HFFc6 (cell line): Measurements from ENCODE around the gene TTC23. TPM values are rescaled to one million over a fixed set of nuclear protein-coding genes. Genes with fewer than 3 reads are reported as not detected.

Source experiments
- DNase-seq: peaks from one replicate; pipeline ENCODE4 v3.0.0-alpha.2; 2018
- H3K27ac Mint-ChIP-seq: 2 replicates; pipeline ENCODE4 v1.8.0; 2020; ENCODE audit warnings: mild to moderate bottlenecking, mixed read lengths
- H3K27me3 Mint-ChIP-seq: 2 replicates; pipeline ENCODE4 v1.8.0; 2021; ENCODE audit warnings: mild to moderate bottlenecking, moderate library complexity, mixed read lengths; ENCODE audit not compliant: insufficient read depth
- H3K36me3 Mint-ChIP-seq: 2 replicates; pipeline ENCODE4 v1.8.0; 2021; ENCODE audit warnings: low read depth, mixed read lengths
- H3K4me1 Mint-ChIP-seq: 2 replicates; pipeline ENCODE4 v1.8.0; 2020; ENCODE audit warnings: low read depth, mixed read lengths
- H3K4me3 Mint-ChIP-seq: 2 replicates; pipeline ENCODE4 v1.8.0; 2020; ENCODE audit warnings: mild to moderate bottlenecking, moderate library complexity, mixed read lengths
- H3K9me3 Mint-ChIP-seq: 2 replicates; pipeline ENCODE4 v1.8.0; 2020; ENCODE audit warnings: mild to moderate bottlenecking, mixed read lengths
- total RNA-seq, 6 experiments: library from RNA; stranded (reverse); fragmentation: NEBNext Ultra II Directional; extraction: Animal tissue kit (Norgen Biotek cat#: 25700); gene quantifications; 2 replicates in 1 of 6; 3 replicates in 5 of 6; pipeline ENCODE4 v1.2.3, GENCODE V29; 2021
- TF ChIP-seq, protein P1 (sequence below): fragments of 200-600 bp; sonication (generic); IDR thresholded peaks from 2 replicates; pipeline ENCODE4 v1.5.0; 2021; ENCODE audit warnings: antibody characterized with exemption, mild to moderate bottlenecking

Gene TTC23
- total RNA-seq, 6 experiments from 2014 or later: 11.9 to 17.4 (median 15.0) TPM

GRCh38 chr15:99137111-99137546, 112.3 kb downstream of the TTC23 start:
- no peak overlapping the region for H3K27ac Mint-ChIP-seq

DNA sequence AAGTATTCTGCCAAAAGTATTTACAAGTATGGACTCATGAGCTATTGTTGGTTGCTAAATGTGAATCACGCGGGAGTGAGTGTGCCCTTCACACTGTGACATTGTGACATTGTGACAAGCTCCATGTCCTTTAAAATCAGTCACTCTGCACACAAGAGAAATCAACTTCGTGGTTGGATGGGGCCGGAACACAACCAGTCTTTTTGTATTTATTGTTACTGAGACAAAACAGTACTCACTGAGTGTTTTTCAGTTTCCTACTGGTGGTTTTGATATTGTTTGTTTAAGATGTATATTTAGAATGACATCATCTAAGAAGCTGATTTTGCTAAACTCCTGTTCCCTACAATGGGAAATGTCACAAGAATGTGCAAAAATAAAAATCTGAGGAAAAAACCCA, 114.2 kb downstream of the TTC23 start:
- H3K4me1 Mint-ChIP-seq: peaks cover 16% of the 10 kb centered on the region
- TF ChIP-seq, protein P1, sequence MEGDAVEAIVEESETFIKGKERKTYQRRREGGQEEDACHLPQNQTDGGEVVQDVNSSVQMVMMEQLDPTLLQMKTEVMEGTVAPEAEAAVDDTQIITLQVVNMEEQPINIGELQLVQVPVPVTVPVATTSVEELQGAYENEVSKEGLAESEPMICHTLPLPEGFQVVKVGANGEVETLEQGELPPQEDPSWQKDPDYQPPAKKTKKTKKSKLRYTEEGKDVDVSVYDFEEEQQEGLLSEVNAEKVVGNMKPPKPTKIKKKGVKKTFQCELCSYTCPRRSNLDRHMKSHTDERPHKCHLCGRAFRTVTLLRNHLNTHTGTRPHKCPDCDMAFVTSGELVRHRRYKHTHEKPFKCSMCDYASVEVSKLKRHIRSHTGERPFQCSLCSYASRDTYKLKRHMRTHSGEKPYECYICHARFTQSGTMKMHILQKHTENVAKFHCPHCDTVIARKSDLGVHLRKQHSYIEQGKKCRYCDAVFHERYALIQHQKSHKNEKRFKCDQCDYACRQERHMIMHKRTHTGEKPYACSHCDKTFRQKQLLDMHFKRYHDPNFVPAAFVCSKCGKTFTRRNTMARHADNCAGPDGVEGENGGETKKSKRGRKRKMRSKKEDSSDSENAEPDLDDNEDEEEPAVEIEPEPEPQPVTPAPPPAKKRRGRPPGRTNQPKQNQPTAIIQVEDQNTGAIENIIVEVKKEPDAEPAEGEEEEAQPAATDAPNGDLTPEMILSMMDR: no peak
- no peaks in the 10 kb centered on the region for H3K9me3 Mint-ChIP-seq
- DNase-seq: no peak
- no peak overlapping the region for H3K4me3 Mint-ChIP-seq
- H3K27ac Mint-ChIP-seq: no peak overlapping the region
- no peaks in the 10 kb centered on the region; the same call in 1 of the 2 replicates for H3K27me3 Mint-ChIP-seq
- H3K36me3 Mint-ChIP-seq: peaks cover 12% of the 10 kb centered on the region

More at GRCh38 chr15:99137111-99137546, 112.3 kb downstream of the TTC23 start:
- Mint-ChIP-seq H3K4me3 (no peak overlapping the region), H3K36me3 (peaks cover 6% of the 10 kb centered on the region; the same call in 1 of the 2 replicates), H3K9me3 (no peaks in the 10 kb centered on the region), H3K4me1 (peaks cover 16% of the 10 kb centered on the region), H3K27me3 (no peaks in the 10 kb centered on the region)
- DNase-seq: no peak
- TF ChIP-seq, protein P1: no peak

DNA sequence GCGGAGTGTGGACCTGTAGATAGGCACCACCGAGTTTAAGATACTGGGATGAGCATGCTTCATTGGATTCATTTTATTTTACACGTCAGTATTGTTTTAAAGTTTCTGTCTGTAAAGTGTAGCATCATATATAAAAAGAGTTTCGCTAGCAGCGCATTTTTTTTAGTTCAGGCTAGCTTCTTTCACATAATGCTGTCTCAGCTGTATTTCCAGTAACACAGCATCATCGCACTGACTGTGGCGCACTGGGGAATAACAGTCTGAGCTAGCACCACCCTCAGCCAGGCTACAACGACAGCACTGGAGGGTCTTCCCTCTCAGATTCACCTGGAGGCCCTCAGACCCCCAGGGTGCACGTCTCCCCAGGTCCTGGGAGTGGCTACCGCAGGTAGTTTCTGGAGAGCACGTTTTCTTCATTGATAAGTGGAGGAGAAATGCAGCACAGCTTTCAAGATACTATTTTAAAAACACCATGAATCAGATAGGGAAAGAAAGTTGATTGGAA, 115.0 kb downstream of the TTC23 start:
- H3K36me3 Mint-ChIP-seq: peaks cover 19% of the 10 kb centered on the region
- peaks cover 16% of the 10 kb centered on the region for H3K4me1 Mint-ChIP-seq
- no peaks in the 10 kb centered on the region for H3K9me3 Mint-ChIP-seq
- DNase-seq: no peak
- H3K4me3 Mint-ChIP-seq: no peak overlapping the region
- TF ChIP-seq, protein P1: no peak
- no peaks in the 10 kb centered on the region; the same call in 1 of the 2 replicates for H3K27me3 Mint-ChIP-seq
- H3K27ac Mint-ChIP-seq: no peak overlapping the region

- DNase-seq: no peak
- Mint-ChIP-seq H3K9me3 (no peaks in the 10 kb centered on the region), H3K27ac (no peak overlapping the region), H3K27me3 (no peaks in the 10 kb centered on the region; the same call in 1 of the 2 replicates), H3K4me3 (no peak overlapping the region), H3K4me1 (peaks cover 16% of the 10 kb centered on the region), H3K36me3 (peaks cover 19% of the 10 kb centered on the region)
- TF ChIP-seq, protein P1: no peak
Measured at GRCh38 chr15:99132634-99133287, 116.6 kb downstream of the TTC23 start.

- Mint-ChIP-seq H3K36me3 (peaks cover 19% of the 10 kb centered on the region), H3K9me3 (no peaks in the 10 kb centered on the region), H3K4me3 (no peak overlapping the region), H3K27me3 (no peaks in the 10 kb centered on the region; the same call in 1 of the 2 replicates), H3K4me1 (peaks cover 16% of the 10 kb centered on the region), H3K27ac (no peak overlapping the region)
- TF ChIP-seq, protein P1: no peak
- DNase-seq: no peak
Measured at GRCh38 chr15:99132122-99132521, 117.3 kb downstream of the TTC23 start.
